OCI-LY1 (cell line): ENCODE measurements around the gene OSR1.
A peak's percentile ranks its signal among the peaks of the same experiment; 100 is the strongest.

Experiments used
- EZH2 ChIP-seq: fragments of 200-600 bp; sonication (generic), shearing (Covaris generic); IDR thresholded peaks from 2 replicates; pipeline ENCODE4 v1.8.0; 2017; ENCODE audit warnings: borderline replicate concordance, mixed run types, mild to moderate bottlenecking, antibody characterized with exemption, low read length, moderate library complexity, mixed read lengths
- TF ChIP-seq, protein P1 (sequence below): fragments of 200-600 bp; sonication (generic), shearing (Covaris generic); IDR thresholded peaks from 2 replicates; pipeline ENCODE4 v1.5.1; 2017; ENCODE audit warnings: mild to moderate bottlenecking, antibody characterized with exemption, low read length, moderate library complexity, mixed read lengths

DNA sequence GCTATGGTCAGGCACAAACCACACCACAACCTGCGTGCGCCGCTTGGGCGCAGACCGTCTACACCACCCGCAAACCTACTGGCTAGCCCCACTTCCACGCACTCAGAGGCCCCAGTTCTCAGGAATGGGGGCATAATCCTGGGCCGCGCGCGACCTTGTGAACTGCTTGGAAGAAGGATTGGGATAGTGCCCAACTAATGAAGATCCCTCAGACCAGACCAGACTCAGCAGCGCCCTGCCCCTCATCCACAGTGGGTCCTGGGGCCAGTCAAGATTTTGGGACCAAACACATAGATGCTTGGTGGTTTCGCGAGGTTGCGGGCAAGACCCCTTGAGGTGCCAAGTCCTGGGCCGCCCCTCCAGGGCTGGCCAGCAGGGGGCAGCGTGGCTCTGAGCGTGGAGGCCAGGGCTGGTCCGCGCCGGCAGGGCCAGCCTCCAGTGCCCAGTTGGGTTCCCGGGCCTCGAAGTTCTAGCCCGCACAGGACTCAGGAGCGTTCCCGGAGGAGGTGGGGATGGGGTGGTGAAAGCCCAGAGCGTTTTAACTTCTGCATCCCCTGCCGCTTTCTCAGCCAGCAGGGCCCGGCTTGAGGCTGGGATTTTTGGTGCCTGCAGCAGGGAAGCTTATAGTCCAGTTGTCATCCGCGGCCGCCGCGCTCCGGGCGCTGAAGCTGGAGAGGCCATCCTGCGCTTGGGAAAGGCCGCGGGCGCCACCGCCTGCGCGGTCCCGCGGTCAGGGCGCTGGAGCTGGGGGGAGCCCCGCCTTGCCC is 8.3 kb downstream of the OSR1 start:
- TF ChIP-seq, protein P1, sequence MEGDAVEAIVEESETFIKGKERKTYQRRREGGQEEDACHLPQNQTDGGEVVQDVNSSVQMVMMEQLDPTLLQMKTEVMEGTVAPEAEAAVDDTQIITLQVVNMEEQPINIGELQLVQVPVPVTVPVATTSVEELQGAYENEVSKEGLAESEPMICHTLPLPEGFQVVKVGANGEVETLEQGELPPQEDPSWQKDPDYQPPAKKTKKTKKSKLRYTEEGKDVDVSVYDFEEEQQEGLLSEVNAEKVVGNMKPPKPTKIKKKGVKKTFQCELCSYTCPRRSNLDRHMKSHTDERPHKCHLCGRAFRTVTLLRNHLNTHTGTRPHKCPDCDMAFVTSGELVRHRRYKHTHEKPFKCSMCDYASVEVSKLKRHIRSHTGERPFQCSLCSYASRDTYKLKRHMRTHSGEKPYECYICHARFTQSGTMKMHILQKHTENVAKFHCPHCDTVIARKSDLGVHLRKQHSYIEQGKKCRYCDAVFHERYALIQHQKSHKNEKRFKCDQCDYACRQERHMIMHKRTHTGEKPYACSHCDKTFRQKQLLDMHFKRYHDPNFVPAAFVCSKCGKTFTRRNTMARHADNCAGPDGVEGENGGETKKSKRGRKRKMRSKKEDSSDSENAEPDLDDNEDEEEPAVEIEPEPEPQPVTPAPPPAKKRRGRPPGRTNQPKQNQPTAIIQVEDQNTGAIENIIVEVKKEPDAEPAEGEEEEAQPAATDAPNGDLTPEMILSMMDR = peak; percentile 69
- TF ChIP-seq EZH2 = no peak
